NT2/D1 (cell line): ENCODE results near the gene TBC1D22A.

Source experiments
- DNase-seq: peaks from one replicate; pipeline ENCODE4 v3.0.0-alpha.2; 2011; ENCODE audit warnings: low read depth, low spot score
- H3K27me3 ChIP-seq: 2 replicates; pipeline ENCODE4 v1.6.0; 2011; ENCODE audit warnings: mild to moderate bottlenecking; ENCODE audit not compliant: insufficient read length, insufficient read depth
- H3K36me3 ChIP-seq: 2 replicates; pipeline ENCODE4 v1.6.1; 2011; ENCODE audit warnings: mild to moderate bottlenecking, low read length, mixed read lengths; ENCODE audit not compliant: insufficient read depth, insufficient read length
- H3K4me1 ChIP-seq: 2 replicates; pipeline ENCODE4 v1.5.1; 2011; ENCODE audit not compliant: insufficient read depth, insufficient read length
- H3K4me3 ChIP-seq: 2 replicates; pipeline ENCODE4 v1.5.1; 2011; ENCODE audit warnings: low read depth; ENCODE audit not compliant: insufficient read length
- H3K9ac ChIP-seq: 2 replicates; pipeline ENCODE4 v1.6.0; 2011; ENCODE audit warnings: low read depth; ENCODE audit not compliant: insufficient read length
- H3K9me3 ChIP-seq: 2 replicates; pipeline ENCODE4 v1.5.1; 2011; ENCODE audit warnings: mild to moderate bottlenecking, low read length; ENCODE audit not compliant: insufficient read depth
- SUZ12 ChIP-seq: IDR thresholded peaks from 2 replicates; pipeline ENCODE4 v1.6.1; 2011; ENCODE audit not compliant: insufficient read length, insufficient read depth; ENCODE audit errors: extremely low read depth
- YY1 ChIP-seq: IDR thresholded peaks from 2 replicates; pipeline ENCODE4 v1.6.1; 2011; ENCODE audit not compliant: insufficient read length, insufficient read depth
- ZNF274 ChIP-seq: IDR thresholded peaks from 2 replicates; pipeline ENCODE4 v1.6.1; 2011; ENCODE audit warnings: mild to moderate bottlenecking, low read depth, low read length

Gene TBC1D22A

DNA sequence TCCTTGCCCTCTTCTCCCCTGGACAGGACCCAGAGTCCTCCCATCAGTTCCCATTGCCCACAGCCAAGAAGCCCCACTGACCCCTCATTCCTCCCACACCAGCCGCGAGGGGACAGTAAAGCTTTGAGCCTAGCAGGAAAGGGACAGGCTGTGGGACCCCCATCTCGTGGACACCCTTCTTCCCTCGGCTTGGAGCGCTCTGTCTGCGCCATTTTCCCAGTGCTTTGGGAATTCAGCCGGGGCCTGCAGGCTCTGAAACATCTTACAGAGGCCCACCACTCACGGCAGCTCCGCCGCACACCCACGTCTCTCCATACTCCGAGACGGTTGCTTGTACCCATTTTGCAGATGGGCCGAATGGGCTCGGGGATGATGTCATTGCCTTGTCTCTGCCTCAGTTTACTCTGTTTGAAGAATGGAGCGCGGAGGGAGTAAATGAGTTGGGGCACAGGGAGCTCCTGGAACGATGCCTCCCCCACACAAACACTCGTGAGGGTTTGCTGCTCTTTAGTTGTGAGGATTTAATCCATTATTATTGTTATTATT, 447.7 kb downstream of the TBC1D22A start:
- H3K9ac ChIP-seq, result no peak overlapping the region
- DNase-seq, result no peak
- H3K4me1 ChIP-seq, result no peaks in the 10 kb centered on the region
- no peak overlapping the region for H3K4me3 ChIP-seq
- no peak for TF ChIP-seq SUZ12
- TF ChIP-seq ZNF274, result no peak
- TF ChIP-seq YY1, result no peak
- H3K36me3 ChIP-seq, result no peaks in the 10 kb centered on the region
- no peaks in the 10 kb centered on the region; the same call in 1 of the 2 replicates for H3K9me3 ChIP-seq
- H3K27me3 ChIP-seq, result no peaks in the 10 kb centered on the region

DNA sequence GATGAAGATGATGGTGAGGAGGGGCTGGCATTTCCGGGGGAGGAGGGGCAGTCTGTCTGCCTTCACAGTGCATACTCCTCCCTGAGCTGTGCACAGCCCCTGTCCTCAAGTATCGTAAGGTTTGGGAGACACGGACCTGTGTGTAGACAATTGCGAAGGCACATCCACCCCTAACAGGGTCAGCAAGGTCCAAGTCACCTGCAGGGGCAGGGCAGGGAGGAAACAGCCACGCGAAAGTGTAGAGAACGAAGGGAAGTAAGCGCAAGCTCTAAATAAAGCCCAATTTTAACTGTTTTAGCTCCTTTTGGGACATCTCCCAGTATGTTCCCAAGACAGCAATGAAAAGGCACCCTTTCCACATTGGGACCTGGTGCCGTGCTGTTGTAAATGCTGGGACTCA, 448.2 kb downstream of the TBC1D22A start:
- Histone ChIP-seq H3K27me3 (no peaks in the 10 kb centered on the region), H3K4me3 (no peak overlapping the region), H3K4me1 (no peaks in the 10 kb centered on the region), H3K9ac (no peak overlapping the region), H3K9me3 (no peaks in the 10 kb centered on the region; the same call in 1 of the 2 replicates), H3K36me3 (no peaks in the 10 kb centered on the region)
- DNase-seq, result no peak
- TF ChIP-seq ZNF274, result no peak
- no peak for TF ChIP-seq YY1
- no peak for TF ChIP-seq SUZ12

DNA sequence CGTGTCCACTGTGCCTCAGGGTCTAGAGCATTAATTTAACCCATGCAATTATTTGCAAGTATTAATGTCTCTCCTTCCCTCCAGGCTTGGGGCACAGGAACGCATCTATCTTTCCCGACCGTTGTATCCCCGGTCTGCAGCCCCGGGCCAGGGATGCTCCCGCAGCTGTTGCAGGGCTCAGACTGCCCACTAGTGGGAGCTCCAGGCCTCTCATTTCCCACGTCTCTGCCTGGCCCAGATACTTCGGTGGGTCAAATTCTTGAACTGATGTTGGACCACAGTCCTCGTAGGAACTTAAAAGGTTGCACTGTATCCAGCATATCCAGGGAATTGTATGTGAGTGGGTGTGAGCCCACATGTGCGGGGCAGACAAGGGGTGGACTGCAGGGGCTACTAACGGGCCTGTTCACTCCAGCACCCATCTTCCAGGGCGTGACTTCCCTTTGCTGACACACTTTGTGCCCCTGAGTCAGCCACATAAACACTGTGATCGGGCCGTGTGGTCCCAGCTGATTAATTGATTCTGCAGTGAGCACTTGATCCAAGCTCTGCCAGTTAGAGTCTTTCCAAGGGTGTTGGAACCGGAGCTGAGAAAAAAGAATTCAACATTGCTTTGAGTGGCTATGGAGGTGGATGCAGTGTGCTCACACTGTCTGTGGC, 451.3 kb downstream of the TBC1D22A start:
- H3K4me1 ChIP-seq, result no peaks in the 10 kb centered on the region
- no peaks in the 10 kb centered on the region for H3K36me3 ChIP-seq
- no peaks in the 10 kb centered on the region; the same call in 1 of the 2 replicates for H3K9me3 ChIP-seq
- no peaks in the 10 kb centered on the region for H3K27me3 ChIP-seq
- no peak for TF ChIP-seq YY1
- no peak for TF ChIP-seq SUZ12
- no peak for TF ChIP-seq ZNF274
- H3K9ac ChIP-seq, result no peak overlapping the region
- H3K4me3 ChIP-seq, result no peak overlapping the region
- peak; percentile 11 for DNase-seq

DNA sequence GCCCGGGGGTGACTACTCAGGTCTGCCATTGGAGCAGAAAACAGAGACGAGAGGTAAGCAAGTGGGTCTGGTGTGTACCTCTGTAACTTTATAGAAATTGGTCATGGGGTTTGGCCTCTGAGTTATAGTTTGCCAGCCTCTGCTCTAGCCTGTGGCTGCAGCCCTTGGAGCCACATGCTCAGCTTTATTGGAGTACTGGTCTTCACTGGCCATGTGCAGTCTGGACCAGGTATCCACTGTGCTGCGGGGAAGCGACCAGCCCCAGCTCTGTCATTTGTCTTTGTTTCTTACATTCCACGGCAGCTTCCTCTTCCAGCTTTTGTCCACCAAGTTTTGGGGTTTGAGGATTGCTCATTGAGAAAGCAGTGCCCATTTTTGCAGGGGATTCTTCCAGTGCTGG, 453.4 kb downstream of the TBC1D22A start:
- Histone ChIP-seq H3K36me3 (no peaks in the 10 kb centered on the region), H3K9ac (no peak overlapping the region), H3K27me3 (no peaks in the 10 kb centered on the region), H3K9me3 (no peaks in the 10 kb centered on the region; the same call in 1 of the 2 replicates), H3K4me3 (no peak overlapping the region), H3K4me1 (peaks cover 2% of the 10 kb centered on the region)
- DNase-seq, result no peak
- no peak for TF ChIP-seq ZNF274
- TF ChIP-seq YY1, result no peak
- no peak for TF ChIP-seq SUZ12

GRCh38 chr22:47218671-47219070, 456.2 kb downstream of the TBC1D22A start:
- H3K4me1 ChIP-seq, result peaks cover 2% of the 10 kb centered on the region
- no peak for TF ChIP-seq ZNF274
- TF ChIP-seq YY1, result no peak
- no peak for TF ChIP-seq SUZ12
- H3K9ac ChIP-seq, result no peak overlapping the region
- H3K27me3 ChIP-seq, result no peaks in the 10 kb centered on the region
- no peak for DNase-seq
- H3K9me3 ChIP-seq, result no peaks in the 10 kb centered on the region; the same call in 1 of the 2 replicates
- no peaks in the 10 kb centered on the region for H3K36me3 ChIP-seq
- H3K4me3 ChIP-seq, result no peak overlapping the region

DNA sequence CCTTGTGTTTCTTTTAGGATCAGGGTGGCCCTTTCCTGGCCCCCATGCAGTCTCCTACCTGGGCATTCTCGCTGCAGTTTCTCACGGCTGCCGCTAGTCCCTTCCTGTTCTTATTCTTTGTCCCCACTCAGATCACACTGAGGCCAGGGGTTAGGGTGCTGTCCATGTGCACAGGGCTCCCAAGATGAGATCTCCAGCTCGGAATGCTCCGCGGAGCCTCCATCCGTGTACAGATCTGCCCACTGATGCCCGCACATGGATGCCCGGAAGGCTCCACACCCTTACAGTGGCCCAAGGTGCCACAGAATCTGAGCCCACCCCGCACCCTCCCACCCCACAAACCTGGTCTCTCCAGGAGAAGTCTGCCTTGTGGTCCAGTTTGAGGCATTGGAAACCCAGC, 457.3 kb downstream of the TBC1D22A start:
- no peak for DNase-seq
- Histone ChIP-seq H3K9ac (no peak overlapping the region), H3K4me1 (peaks cover 2% of the 10 kb centered on the region), H3K27me3 (no peaks in the 10 kb centered on the region), H3K36me3 (no peaks in the 10 kb centered on the region), H3K9me3 (no peaks in the 10 kb centered on the region), H3K4me3 (no peak overlapping the region)
- TF ChIP-seq SUZ12, result no peak
- TF ChIP-seq ZNF274, result no peak
- no peak for TF ChIP-seq YY1

DNA sequence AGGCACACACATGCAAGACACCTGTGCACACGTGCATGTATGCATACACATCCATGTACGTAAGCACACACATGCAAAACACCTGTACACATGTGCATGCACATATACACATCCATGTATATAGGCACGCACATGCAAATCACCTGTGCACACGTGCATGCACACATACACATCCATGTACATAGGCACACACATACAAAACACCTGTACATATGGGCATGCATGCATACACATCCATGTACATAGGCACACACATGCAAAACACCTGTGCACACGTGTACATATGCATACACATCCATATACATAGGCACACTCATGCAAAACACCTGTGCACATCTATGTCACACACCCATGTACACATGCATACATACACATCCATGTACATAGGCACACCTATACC, 458.3 kb downstream of the TBC1D22A start:
- Histone ChIP-seq H3K4me1 (peaks cover 2% of the 10 kb centered on the region), H3K9me3 (no peaks in the 10 kb centered on the region), H3K4me3 (no peak overlapping the region), H3K9ac (no peak overlapping the region), H3K27me3 (no peaks in the 10 kb centered on the region), H3K36me3 (no peaks in the 10 kb centered on the region)
- TF ChIP-seq SUZ12 (no peak), YY1 (no peak), ZNF274 (no peak)
- no peak for DNase-seq
